ENCODE measurements around the gene KLC3.

KLC3 gene

GRCh38 chr19:45342911-45343310, 2.4 kb downstream of the KLC3 start:
- TF ChIP-seq CTCF (IDR thresholded peaks at IDR 0.05; ENCODE audit: low read depth, low read length), result no peak
- H3K4me3 ChIP-seq (ENCODE audit: low read depth, low read length), result no peak overlapping the region

GRCh38 chr19:45344621-45345505, 4.3 kb downstream of the KLC3 start:
- H3K4me3 ChIP-seq (ENCODE audit: low read depth, low read length), result no peak overlapping the region
- no peak for TF ChIP-seq CTCF (IDR thresholded peaks at IDR 0.05; ENCODE audit: low read depth, low read length)

- H3K4me3 ChIP-seq (ENCODE audit: low read depth, low read length), result no peak overlapping the region
- no peak for TF ChIP-seq CTCF (IDR thresholded peaks at IDR 0.05; ENCODE audit: low read depth, low read length)
Observed at GRCh38 chr19:45345506-45345860, 4.9 kb downstream of the KLC3 start.

GRCh38 chr19:45346449-45346848, 5.9 kb downstream of the KLC3 start:
- TF ChIP-seq CTCF (IDR thresholded peaks at IDR 0.05; ENCODE audit: low read depth, low read length), result no peak
- H3K4me3 ChIP-seq (ENCODE audit: low read depth, low read length), result no peak overlapping the region

GRCh38 chr19:45347570-45348366, 7.2 kb downstream of the KLC3 start:
- no peak for TF ChIP-seq CTCF (IDR thresholded peaks at IDR 0.05; ENCODE audit: low read depth, low read length)
- no peak overlapping the region for H3K4me3 ChIP-seq (ENCODE audit: low read depth, low read length)

GRCh38 chr19:45348367-45349125, 8.0 kb downstream of the KLC3 start:
- TF ChIP-seq CTCF (IDR thresholded peaks at IDR 0.05; ENCODE audit: low read depth, low read length), result no peak
- H3K4me3 ChIP-seq (ENCODE audit: low read depth, low read length), result no peak overlapping the region
